ENCODE results near the gene RBPJ.

DNA sequence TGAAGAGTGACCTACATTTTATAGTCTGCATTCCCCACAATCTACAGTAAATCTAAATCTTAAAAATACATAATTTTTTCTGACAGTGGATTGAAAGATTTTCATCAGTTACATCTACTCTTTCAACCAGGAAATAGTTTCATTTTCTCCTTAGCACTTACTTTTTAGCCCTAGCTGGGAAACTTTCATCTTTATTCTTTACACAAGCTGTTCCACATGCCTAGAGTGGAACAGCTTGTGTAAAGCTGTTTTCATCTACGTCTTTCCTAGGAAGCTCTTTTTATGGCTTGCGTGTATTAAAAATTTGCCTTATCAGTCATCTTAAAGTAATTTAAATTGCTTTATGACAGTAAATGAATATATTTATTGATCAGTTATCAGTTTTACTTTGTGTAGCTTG, 40.5 kb downstream of the RBPJ start:
- TF ChIP-seq, protein P1, sequence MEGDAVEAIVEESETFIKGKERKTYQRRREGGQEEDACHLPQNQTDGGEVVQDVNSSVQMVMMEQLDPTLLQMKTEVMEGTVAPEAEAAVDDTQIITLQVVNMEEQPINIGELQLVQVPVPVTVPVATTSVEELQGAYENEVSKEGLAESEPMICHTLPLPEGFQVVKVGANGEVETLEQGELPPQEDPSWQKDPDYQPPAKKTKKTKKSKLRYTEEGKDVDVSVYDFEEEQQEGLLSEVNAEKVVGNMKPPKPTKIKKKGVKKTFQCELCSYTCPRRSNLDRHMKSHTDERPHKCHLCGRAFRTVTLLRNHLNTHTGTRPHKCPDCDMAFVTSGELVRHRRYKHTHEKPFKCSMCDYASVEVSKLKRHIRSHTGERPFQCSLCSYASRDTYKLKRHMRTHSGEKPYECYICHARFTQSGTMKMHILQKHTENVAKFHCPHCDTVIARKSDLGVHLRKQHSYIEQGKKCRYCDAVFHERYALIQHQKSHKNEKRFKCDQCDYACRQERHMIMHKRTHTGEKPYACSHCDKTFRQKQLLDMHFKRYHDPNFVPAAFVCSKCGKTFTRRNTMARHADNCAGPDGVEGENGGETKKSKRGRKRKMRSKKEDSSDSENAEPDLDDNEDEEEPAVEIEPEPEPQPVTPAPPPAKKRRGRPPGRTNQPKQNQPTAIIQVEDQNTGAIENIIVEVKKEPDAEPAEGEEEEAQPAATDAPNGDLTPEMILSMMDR (conservative IDR thresholded peaks at IDR 0.05; ENCODE audit: low read length), result no peak
- TF ChIP-seq EZH2phosphoT487 (IDR thresholded peaks at IDR 0.05; ENCODE audit: borderline replicate concordance), result no peak

Data from Loucy (cell line).